ENCODE data around the gene C1QTNF8.

C1QTNF8 gene

GRCh38 chr16:1056196-1056595 lies 39.8 kb downstream of the C1QTNF8 start (continued):
- peak; percentile 89 for TF ChIP-seq ZIC2 (tag by site-specific recombination; IDR thresholded peaks at IDR 0.05)
- TF ChIP-seq ZBTB11 (tag by site-specific recombination; conservative IDR thresholded peaks at IDR 0.05; ENCODE audit: low read depth), result no peak
- TF ChIP-seq ZNF335 (tag by site-specific recombination; conservative IDR thresholded peaks at IDR 0.05), result peak; percentile 80
- no peak for TF ChIP-seq ELK4 (IDR thresholded peaks at IDR 0.05; ENCODE audit: borderline replicate concordance, low read depth, low read length)
- peak; percentile 93 for TF ChIP-seq OSR2 (tag by site-specific recombination; IDR thresholded peaks at IDR 0.05)
- no peak for TF ChIP-seq PRDM1 (tag by site-specific recombination; IDR thresholded peaks at IDR 0.05)
- TF ChIP-seq, protein P1, sequence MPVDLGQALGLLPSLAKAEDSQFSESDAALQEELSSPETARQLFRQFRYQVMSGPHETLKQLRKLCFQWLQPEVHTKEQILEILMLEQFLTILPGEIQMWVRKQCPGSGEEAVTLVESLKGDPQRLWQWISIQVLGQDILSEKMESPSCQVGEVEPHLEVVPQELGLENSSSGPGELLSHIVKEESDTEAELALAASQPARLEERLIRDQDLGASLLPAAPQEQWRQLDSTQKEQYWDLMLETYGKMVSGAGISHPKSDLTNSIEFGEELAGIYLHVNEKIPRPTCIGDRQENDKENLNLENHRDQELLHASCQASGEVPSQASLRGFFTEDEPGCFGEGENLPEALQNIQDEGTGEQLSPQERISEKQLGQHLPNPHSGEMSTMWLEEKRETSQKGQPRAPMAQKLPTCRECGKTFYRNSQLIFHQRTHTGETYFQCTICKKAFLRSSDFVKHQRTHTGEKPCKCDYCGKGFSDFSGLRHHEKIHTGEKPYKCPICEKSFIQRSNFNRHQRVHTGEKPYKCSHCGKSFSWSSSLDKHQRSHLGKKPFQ (tag by site-specific recombination; IDR thresholded peaks at IDR 0.05), result no peak
- no peak for TF ChIP-seq ZNF404 (tag by site-specific recombination; IDR thresholded peaks at IDR 0.05)
- peak; percentile 57; the same call in 1 of the 2 replicates for TF ChIP-seq ZNF2 (tag by site-specific recombination; IDR thresholded peaks at IDR 0.05)
- no peak for TF ChIP-seq ZNF174 (tag by site-specific recombination; IDR thresholded peaks at IDR 0.05)
- TF ChIP-seq ZNF561 (tag by site-specific recombination; IDR thresholded peaks at IDR 0.05; ENCODE audit: borderline replicate concordance), result no peak
- no peak for TF ChIP-seq ZNF645 (tag by site-specific recombination; IDR thresholded peaks at IDR 0.05)
- TF ChIP-seq, protein P2, sequence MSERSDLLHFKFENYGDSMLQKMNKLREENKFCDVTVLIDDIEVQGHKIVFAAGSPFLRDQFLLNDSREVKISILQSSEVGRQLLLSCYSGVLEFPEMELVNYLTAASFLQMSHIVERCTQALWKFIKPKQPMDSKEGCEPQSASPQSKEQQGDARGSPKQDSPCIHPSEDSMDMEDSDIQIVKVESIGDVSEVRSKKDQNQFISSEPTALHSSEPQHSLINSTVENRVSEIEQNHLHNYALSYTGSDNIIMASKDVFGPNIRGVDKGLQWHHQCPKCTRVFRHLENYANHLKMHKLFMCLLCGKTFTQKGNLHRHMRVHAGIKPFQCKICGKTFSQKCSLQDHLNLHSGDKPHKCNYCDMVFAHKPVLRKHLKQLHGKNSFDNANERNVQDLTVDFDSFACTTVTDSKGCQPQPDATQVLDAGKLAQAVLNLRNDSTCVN (tag by site-specific recombination; optimal IDR thresholded peaks at IDR 0.05), result no peak
- TF ChIP-seq ZSCAN4 (tag by site-specific recombination; IDR thresholded peaks at IDR 0.05), result no peak
- TF ChIP-seq EGR2 (tag by site-specific recombination; IDR thresholded peaks at IDR 0.05; ENCODE audit: low read depth), result no peak
- no peak; the same call in 1 of the 2 replicates for TF ChIP-seq KLF17 (tag by site-specific recombination; IDR thresholded peaks at IDR 0.05)
- TF ChIP-seq ZSCAN23 (tag by site-specific recombination; IDR thresholded peaks at IDR 0.05), result no peak
- no peak for TF ChIP-seq ZNF664 (tag by site-specific recombination; IDR thresholded peaks at IDR 0.05)
- no peak for TF ChIP-seq ZNF48 (tag by site-specific recombination; IDR thresholded peaks at IDR 0.05)
- TF ChIP-seq ZNF248 (tag by site-specific recombination; IDR thresholded peaks at IDR 0.05), result no peak
- TF ChIP-seq ZNF544 (tag by site-specific recombination; IDR thresholded peaks at IDR 0.05), result no peak
- TF ChIP-seq ZNF148 (tag by site-specific recombination; IDR thresholded peaks at IDR 0.05; ENCODE audit: borderline replicate concordance), result no peak
- TF ChIP-seq ZNF112 (tag by site-specific recombination; IDR thresholded peaks at IDR 0.05), result no peak
- no peak for TF ChIP-seq ZNF433 (tag by site-specific recombination; IDR thresholded peaks at IDR 0.05; ENCODE audit: low read depth)
